Nephron (organoid): ENCODE data around the gene SLC1A7.
A peak's percentile ranks its signal among the peaks of the same experiment; 100 is the strongest.
"Not testable (repeated sequence)": the region's sequence is repeated elsewhere in the genome, so short reads cannot be mapped to it uniquely, and the experiment has no call there.

Experiments used
- H3K27ac Mint-ChIP-seq, 3 experiments: 2 replicates each; pipeline ENCODE4 v1.8.0; 2020; ENCODE audit warnings: mixed read lengths in 3 of 3, mild to moderate bottlenecking in 2 of 3, moderate library complexity in 1 of 3
- H3K27me3 Mint-ChIP-seq: 2 replicates; pipeline ENCODE4 v1.8.0; 2021; ENCODE audit warnings: low read depth, mild to moderate bottlenecking, moderate library complexity, mixed read lengths
- H3K36me3 Mint-ChIP-seq: 2 replicates; pipeline ENCODE4 v1.8.0; 2020; ENCODE audit warnings: low read depth, mixed read lengths
- H3K4me1 Mint-ChIP-seq: 2 replicates; pipeline ENCODE4 v1.8.0; 2020; ENCODE audit warnings: mixed read lengths
- H3K4me3 Mint-ChIP-seq, 3 experiments: 2 replicates each; pipeline ENCODE4 v1.8.0; 2020; ENCODE audit warnings: mild to moderate bottlenecking in 3 of 3, mixed read lengths in 3 of 3, moderate library complexity in 2 of 3
- H3K9me3 Mint-ChIP-seq: 2 replicates; pipeline ENCODE4 v1.8.0; 2020; ENCODE audit warnings: mixed read lengths
- TF ChIP-seq, protein P1 (sequence below), 3 experiments: fragments of 200-600 bp; sonication (generic); IDR thresholded peaks; one replicate each; pipeline ENCODE4 v1.5.0; 2021; ENCODE audit warnings: antibody characterized with exemption in 3 of 3; ENCODE audit not compliant: unreplicated experiment in 3 of 3

Gene SLC1A7

DNA sequence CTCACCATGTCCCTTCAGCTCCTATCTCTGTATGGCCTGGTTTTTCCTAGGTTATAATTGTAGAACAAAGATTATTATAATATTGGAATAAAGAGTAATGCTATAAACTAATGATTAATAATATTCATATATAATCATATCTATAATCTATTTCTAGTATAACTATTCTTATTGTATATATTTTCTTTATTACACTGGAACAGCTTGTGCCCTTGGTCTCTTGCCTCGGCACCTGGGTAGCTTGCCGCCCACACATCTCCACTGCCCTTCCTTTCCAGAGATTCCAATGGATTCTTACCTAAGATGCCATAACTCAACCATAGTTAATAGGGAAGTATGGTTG, 43.5 kb upstream of the SLC1A7 start:
- H3K4me3 Mint-ChIP-seq, H3K36me3 Mint-ChIP-seq, H3K4me1 Mint-ChIP-seq, H3K9me3 Mint-ChIP-seq, H3K27me3 Mint-ChIP-seq, H3K27ac Mint-ChIP-seq: not testable (repeated sequence)
- TF ChIP-seq, protein P1, sequence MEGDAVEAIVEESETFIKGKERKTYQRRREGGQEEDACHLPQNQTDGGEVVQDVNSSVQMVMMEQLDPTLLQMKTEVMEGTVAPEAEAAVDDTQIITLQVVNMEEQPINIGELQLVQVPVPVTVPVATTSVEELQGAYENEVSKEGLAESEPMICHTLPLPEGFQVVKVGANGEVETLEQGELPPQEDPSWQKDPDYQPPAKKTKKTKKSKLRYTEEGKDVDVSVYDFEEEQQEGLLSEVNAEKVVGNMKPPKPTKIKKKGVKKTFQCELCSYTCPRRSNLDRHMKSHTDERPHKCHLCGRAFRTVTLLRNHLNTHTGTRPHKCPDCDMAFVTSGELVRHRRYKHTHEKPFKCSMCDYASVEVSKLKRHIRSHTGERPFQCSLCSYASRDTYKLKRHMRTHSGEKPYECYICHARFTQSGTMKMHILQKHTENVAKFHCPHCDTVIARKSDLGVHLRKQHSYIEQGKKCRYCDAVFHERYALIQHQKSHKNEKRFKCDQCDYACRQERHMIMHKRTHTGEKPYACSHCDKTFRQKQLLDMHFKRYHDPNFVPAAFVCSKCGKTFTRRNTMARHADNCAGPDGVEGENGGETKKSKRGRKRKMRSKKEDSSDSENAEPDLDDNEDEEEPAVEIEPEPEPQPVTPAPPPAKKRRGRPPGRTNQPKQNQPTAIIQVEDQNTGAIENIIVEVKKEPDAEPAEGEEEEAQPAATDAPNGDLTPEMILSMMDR (IDR thresholded peaks at IDR 0.05; ENCODE audit: unreplicated experiment in 3 of 3): peak in 1 of 3 experiments; percentile 39

DNA sequence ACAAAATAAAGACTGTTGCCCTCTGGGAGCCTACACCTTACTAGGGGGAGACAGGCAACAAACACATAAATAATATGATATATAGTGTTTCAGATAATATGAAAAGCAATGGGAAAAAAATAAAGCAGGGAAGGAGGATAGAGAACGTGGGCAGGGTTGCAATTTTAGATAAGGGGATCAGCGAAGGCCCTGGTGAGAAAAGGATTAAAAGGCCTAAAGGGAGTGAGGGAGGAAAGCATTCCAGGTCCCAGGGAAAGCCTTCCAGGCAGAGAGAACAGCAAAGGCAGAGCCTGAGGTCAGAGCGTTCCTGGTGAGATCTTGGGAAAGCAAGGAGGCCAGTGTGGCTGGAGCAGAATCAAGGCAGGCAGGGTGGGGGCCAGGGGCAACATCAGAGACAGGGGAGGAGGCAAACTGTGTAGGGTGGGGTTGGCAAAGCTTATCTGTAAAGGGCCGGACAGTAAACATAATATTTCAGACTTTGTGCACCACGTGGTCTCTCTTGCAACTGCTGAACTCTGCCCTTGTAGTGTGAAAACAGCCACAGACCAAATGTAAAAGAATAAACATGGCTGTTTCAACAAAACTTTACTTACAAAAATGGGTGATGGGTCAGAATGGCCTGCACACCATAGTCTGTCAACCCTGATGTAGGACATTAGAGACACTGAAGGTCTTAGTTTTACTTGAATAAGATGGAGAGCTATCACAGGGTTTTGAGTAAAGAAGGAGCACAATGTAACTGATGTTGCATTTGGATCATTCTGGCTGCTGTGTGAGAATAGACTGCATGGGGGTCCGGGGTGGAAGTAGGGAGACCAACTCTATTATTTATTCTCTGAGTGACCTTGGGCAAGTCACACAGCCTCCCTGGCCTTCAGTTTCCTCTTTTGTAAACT, 40.9 kb upstream of the SLC1A7 start:
- no peaks in the 10 kb centered on the region for H3K36me3 Mint-ChIP-seq
- no peaks in the 10 kb centered on the region for H3K27me3 Mint-ChIP-seq
- TF ChIP-seq, protein P1 (IDR thresholded peaks at IDR 0.05; ENCODE audit: unreplicated experiment in 3 of 3): no peak
- no peak overlapping the region for H3K4me3 Mint-ChIP-seq
- H3K27ac Mint-ChIP-seq: no peak overlapping the region
- no peaks in the 10 kb centered on the region for H3K9me3 Mint-ChIP-seq
- no peaks in the 10 kb centered on the region for H3K4me1 Mint-ChIP-seq

DNA sequence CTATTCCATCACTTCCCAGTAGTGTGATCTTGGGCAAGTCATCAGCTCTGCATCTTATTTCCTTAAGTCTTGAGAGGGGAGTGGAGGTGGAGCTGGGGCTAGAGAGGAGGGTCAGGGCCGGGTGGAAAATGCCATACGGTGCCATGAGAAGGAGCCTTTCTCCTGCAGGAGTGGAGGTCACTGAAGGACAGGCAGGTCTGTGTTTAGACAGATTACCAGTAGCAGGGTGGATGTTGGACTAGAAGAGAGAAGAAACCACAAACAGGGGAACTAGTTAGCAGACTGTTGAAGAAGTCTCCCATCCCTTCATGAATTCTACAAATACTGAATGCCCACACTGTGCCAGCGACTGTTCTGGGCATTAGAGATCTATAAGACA, 40.3 kb upstream of the SLC1A7 start:
- TF ChIP-seq, protein P1 (IDR thresholded peaks at IDR 0.05; ENCODE audit: unreplicated experiment in 3 of 3): no peak
- no peak overlapping the region for H3K4me3 Mint-ChIP-seq

DNA sequence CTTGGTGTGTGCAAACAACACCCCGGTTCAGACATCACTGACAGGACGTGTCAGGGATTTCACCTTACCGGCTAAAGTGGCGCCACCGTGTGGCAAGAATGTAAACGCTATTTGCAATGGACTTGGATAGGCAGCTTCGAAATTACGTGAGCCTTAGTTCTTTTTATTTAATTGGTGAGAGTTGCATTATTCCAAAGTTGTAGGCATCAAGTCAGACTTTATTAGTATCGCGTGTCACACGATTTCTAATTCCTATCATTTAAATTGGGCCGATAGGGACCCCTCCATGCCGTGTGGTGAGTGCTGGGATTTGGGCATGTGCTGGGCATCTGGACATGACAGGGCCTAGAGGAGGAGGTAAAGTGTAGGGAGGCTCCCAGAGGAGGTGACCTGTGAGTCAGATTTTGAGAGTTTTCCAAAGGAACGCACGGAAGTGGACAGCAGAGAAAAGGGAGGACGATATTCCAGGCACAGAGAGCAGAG, 39.7 kb upstream of the SLC1A7 start:
- H3K27me3 Mint-ChIP-seq: no peaks in the 10 kb centered on the region
- no peaks in the 10 kb centered on the region for H3K4me1 Mint-ChIP-seq
- no peak overlapping the region for H3K27ac Mint-ChIP-seq
- H3K9me3 Mint-ChIP-seq: no peaks in the 10 kb centered on the region
- no peak overlapping the region for H3K4me3 Mint-ChIP-seq
- no peaks in the 10 kb centered on the region for H3K36me3 Mint-ChIP-seq
- TF ChIP-seq, protein P1 (IDR thresholded peaks at IDR 0.05; ENCODE audit: unreplicated experiment in 3 of 3): peak; percentile 80 to 88 (median 86)

More for the DNA sequence above, 40.3 kb upstream of the SLC1A7 start:
- Mint-ChIP-seq H3K27me3 (no peaks in the 10 kb centered on the region), H3K27ac (no peak overlapping the region), H3K36me3 (no peaks in the 10 kb centered on the region), H3K4me1 (no peaks in the 10 kb centered on the region), H3K9me3 (no peaks in the 10 kb centered on the region)

DNA sequence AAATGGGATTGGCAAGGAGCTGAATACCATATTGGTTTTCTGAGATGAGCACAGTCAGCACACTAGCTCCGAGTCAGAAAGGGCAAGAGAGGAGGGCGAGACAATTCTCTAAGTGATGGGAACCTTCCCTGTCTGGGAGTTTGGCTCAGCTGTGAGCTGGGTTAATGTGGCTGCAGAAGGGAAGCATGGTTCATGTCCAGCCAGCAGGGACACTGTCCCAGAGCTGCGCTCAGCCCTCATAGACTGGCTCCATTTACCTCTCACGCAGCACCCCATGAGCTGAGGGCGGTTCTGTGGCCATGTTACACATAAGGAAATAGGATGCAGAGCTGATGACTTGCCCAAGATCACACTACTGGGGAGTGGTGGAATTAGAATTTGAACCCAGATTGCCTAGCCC, 38.5 kb upstream of the SLC1A7 start:
- H3K4me3 Mint-ChIP-seq: no peak overlapping the region
- no peaks in the 10 kb centered on the region for H3K4me1 Mint-ChIP-seq
- no peaks in the 10 kb centered on the region for H3K27me3 Mint-ChIP-seq
- H3K36me3 Mint-ChIP-seq: no peaks in the 10 kb centered on the region
- no peaks in the 10 kb centered on the region for H3K9me3 Mint-ChIP-seq
- TF ChIP-seq, protein P1 (IDR thresholded peaks at IDR 0.05; ENCODE audit: unreplicated experiment in 3 of 3): no peak
- no peak overlapping the region for H3K27ac Mint-ChIP-seq

DNA sequence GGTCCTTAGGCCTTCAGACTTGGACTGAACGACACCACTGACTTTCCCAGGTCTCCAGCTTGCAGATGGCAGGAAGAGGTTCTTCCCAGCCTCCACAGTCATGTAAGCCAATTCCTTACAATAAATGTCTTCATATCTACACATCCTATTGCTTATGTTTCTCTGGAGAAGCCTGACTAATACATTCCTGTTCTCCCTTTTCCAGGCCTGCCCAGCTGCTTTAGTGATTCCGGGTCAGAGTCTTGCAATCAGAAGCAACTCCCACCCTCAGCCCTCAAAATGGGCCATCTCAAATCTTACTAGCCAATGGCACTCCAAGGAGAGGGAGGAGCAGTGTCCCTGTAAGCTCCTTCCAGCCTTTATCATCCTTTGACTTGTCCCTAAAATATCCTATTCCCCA, 37.8 kb upstream of the SLC1A7 start:
- Mint-ChIP-seq H3K27me3 (no peaks in the 10 kb centered on the region), H3K36me3 (no peaks in the 10 kb centered on the region)

More for the DNA sequence above, 37.8 kb upstream of the SLC1A7 start:
- Mint-ChIP-seq H3K4me3 (no peak overlapping the region), H3K27ac (no peak overlapping the region), H3K9me3 (no peaks in the 10 kb centered on the region), H3K4me1 (no peaks in the 10 kb centered on the region)
- TF ChIP-seq, protein P1 (IDR thresholded peaks at IDR 0.05; ENCODE audit: unreplicated experiment in 3 of 3): no peak
